GM23338 (cell line): ENCODE measurements around the gene VSIG8.

Experiments
- CREB1 ChIP-seq: fragments of 250-450 bp; sonication (Bioruptor Pico); IDR thresholded peaks from 2 replicates; pipeline ENCODE4 v1.5.0; 2020; ENCODE audit warnings: low read depth, mild to moderate bottlenecking, moderate library complexity
- CTCF ChIP-seq, 2 experiments: fragments of 200-600 bp in 1 of 2; sonication (generic) in 1 of 2; conservative IDR thresholded peaks; 2 replicates each; pipeline versions ENCODE4 v1.5.1 to v1.6.1; 2016 to 2017; ENCODE audit warnings: antibody characterized with exemption in 2 of 2, low read depth in 2 of 2, mild to moderate bottlenecking in 2 of 2, moderate library complexity in 1 of 2
- ETS1 ChIP-seq: IDR thresholded peaks from 2 replicates; pipeline ENCODE4 v1.6.1; 2016; ENCODE audit warnings: antibody characterized with exemption
- EZH2 ChIP-seq: fragments of 200-600 bp; sonication (generic); IDR thresholded peaks from one replicate; pipeline ENCODE4 v1.8.0; 2017; ENCODE audit warnings: antibody characterized with exemption, mild to moderate bottlenecking, low read depth; ENCODE audit not compliant: unreplicated experiment
- EZH2phosphoT487 ChIP-seq: fragments of 200-600 bp; sonication (generic); IDR thresholded peaks from one replicate; pipeline ENCODE4 v1.8.1; 2018; ENCODE audit warnings: antibody characterized with exemption; ENCODE audit not compliant: unreplicated experiment
- JUNB ChIP-seq: IDR thresholded peaks from one replicate; pipeline ENCODE4 v1.6.1; 2016; ENCODE audit warnings: antibody characterized with exemption; ENCODE audit not compliant: unreplicated experiment
- NANOG ChIP-seq: IDR thresholded peaks from 2 replicates; pipeline ENCODE4 v1.6.1; 2016; ENCODE audit warnings: antibody characterized with exemption, borderline replicate concordance
- POLR2AphosphoS5 ChIP-seq: IDR thresholded peaks from 2 replicates; pipeline ENCODE4 v1.6.1; 2016; ENCODE audit warnings: antibody characterized with exemption, low read depth
- REST ChIP-seq: IDR thresholded peaks from one replicate; pipeline ENCODE4 v1.6.1; 2018; ENCODE audit warnings: antibody characterized with exemption; ENCODE audit not compliant: unreplicated experiment
- STAT1 ChIP-seq: IDR thresholded peaks from one replicate; pipeline ENCODE4 v1.6.1; 2016; ENCODE audit warnings: antibody characterized with exemption; ENCODE audit not compliant: unreplicated experiment
- ZNF114 ChIP-seq: fragments of 250-450 bp; sonication (Bioruptor Pico); IDR thresholded peaks from 2 replicates; pipeline ENCODE4 v1.5.0; 2020; ENCODE audit warnings: mild to moderate bottlenecking, moderate library complexity
- ZNF331 ChIP-seq: fragments of 250-450 bp; sonication (Bioruptor Pico); IDR thresholded peaks from 2 replicates; pipeline ENCODE4 v1.5.0; 2020; ENCODE audit warnings: low read depth, mild to moderate bottlenecking, moderate library complexity

GRCh38 chr1:159868766-159869165 is 6.3 kb upstream of the VSIG8 start:
- TF ChIP-seq POLR2AphosphoS5 (no peak), STAT1 (no peak), CREB1 (no peak), EZH2 (no peak), CTCF (conservative IDR thresholded peaks at IDR 0.05; ENCODE audit: low read depth in 2 of 2) (no peak), ETS1 (no peak), REST (no peak), EZH2phosphoT487 (no peak), ZNF114 (CRISPR knock-in tag) (no peak), JUNB (no peak), ZNF331 (CRISPR knock-in tag) (no peak), NANOG (no peak)
